Activated CD8-positive, alpha-beta memory T cell treated with anti-CD3 and anti-CD28 coated beads for 24 hours (primary cell): ENCODE measurements around the gene TUBB.
"Not testable (repeated sequence)": the region's sequence is repeated elsewhere in the genome, so short reads cannot be mapped to it uniquely, and the experiment has no call there.

Source experiments
- DNase-seq: peaks from one replicate; pipeline ENCODE4 v3.0.0-alpha.2; 2020

The TUBB gene

GRCh38 chr6:30687659-30688431 is 32.3 kb upstream of the TUBB start:
- DNase-seq, result no peak

- DNase-seq, result no peak
Observed at GRCh38 chr6:30688569-30688968, 31.6 kb upstream of the TUBB start.

GRCh38 chr6:30689022-30689865 is 30.9 kb upstream of the TUBB start:
- DNase-seq, result no peak

- no peak for DNase-seq
Observed at GRCh38 chr6:30689985-30690384, 30.2 kb upstream of the TUBB start.

- DNase-seq, result peak; percentile 93
Observed at GRCh38 chr6:30690403-30691207, 29.5 kb upstream of the TUBB start, which contains the start of gene NRM. Gene NRM, minus strand, starts transcription at chr6:30690984. Its CDS starts 10 bp downstream, at chr6:30690974.

GRCh38 chr6:30691208-30691847 is 28.8 kb upstream of the TUBB start:
- DNase-seq, result no peak

- no peak for DNase-seq
Observed at GRCh38 chr6:30696432-30696831, 23.7 kb upstream of the TUBB start.

- DNase-seq, result no peak
Observed at GRCh38 chr6:30700340-30700739, 19.8 kb upstream of the TUBB start.

GRCh38 chr6:30703011-30703410 is 17.1 kb upstream of the TUBB start:
- no peak for DNase-seq

- DNase-seq, result no peak
Observed at GRCh38 chr6:30703821-30704220, 16.3 kb upstream of the TUBB start.

GRCh38 chr6:30705620-30706019 is 14.5 kb upstream of the TUBB start:
- DNase-seq, result no peak

GRCh38 chr6:30707281-30707850 is 12.8 kb upstream of the TUBB start:
- no peak for DNase-seq

- DNase-seq, result no peak
Observed at GRCh38 chr6:30709101-30709868, 10.9 kb upstream of the TUBB start.

GRCh38 chr6:30711758-30712380 is 8.3 kb upstream of the TUBB start:
- no peak for DNase-seq

- no peak for DNase-seq
Observed at GRCh38 chr6:30712441-30712945, 7.7 kb upstream of the TUBB start.

GRCh38 chr6:30714263-30714662 is 5.9 kb upstream of the TUBB start:
- no peak for DNase-seq

GRCh38 chr6:30716879-30717128 is 3.3 kb upstream of the TUBB start:
- DNase-seq, result no peak

GRCh38 chr6:30717129-30717844 is 2.9 kb upstream of the TUBB start, which contains the start of gene MDC1:
Gene MDC1, minus strand, starts transcription at chr6:30717281. Its CDS starts 2,106 bp downstream, at chr6:30715175.
- peak; percentile 97 for DNase-seq

GRCh38 chr6:30717845-30718720 is 2.1 kb upstream of the TUBB start:
- not testable (repeated sequence) for DNase-seq
